K562 (cell line): ENCODE measurements around the gene BAK1. TPM values are rescaled to one million over a fixed set of nuclear protein-coding genes. Genes with fewer than 3 reads are reported as not detected.

Source experiments
- ATAC-seq: fragments of 200-7000 bp; cut with Tn5 transposase; 3 replicates; pipeline ENCODE4 v1.9.1; 2020; ENCODE audit warnings: moderate library complexity
- BruUV-seq: library from RNA; stranded (reverse); fragments of 400-500 nt; replicated peaks from 2 replicates; lab custom pipeline; 2021; lab: Mats Ljungman, UMichigan
- CTCF ChIA-PET: fragments of 300-600 bp; formaldehyde crosslinking; extraction: SDS; loops from one replicate; lab custom pipeline; 2021; ENCODE audit warnings: low intra/inter-chr PET ratio; lab: Yijun Ruan, JAX
- POLR2A ChIA-PET: fragments of 300-600, 350-650 bp; sonication (Branson Sonifier 250); formaldehyde crosslinking; extraction: SDS; loops from one replicate; lab custom pipeline; 2021; ENCODE audit warnings: antibody characterized with exemption, inconsistent platforms; lab: Yijun Ruan, JAX
- DNase-seq, 4 experiments: peaks; one replicate each; pipeline versions ENCODE4 v3.0.0 to v3.0.0-alpha.2; 2011 to 2018; ENCODE audit warnings: low spot score in 3 of 4, mixed read lengths in 3 of 4; ENCODE audit errors: extremely low read depth in 1 of 4
- FAIRE-seq: peaks from 2 replicates; lab custom pipeline; 2011; peaks lifted over from hg19 to GRCh38; lab: Jason Lieb, UNC
- H2AFZ ChIP-seq: 2 replicates; pipeline ENCODE4 v1.6.0; 2011; ENCODE audit warnings: low read depth, low read length, control low read depth, inconsistent platforms
- H3K27ac ChIP-seq: fragments of 200-600 bp; 3 replicates; pipeline ENCODE4 v1.8.0; 2011; ENCODE audit warnings: low read depth, mild to moderate bottlenecking, control low read depth, inconsistent platforms, low read length, moderate library complexity, mixed read lengths; ENCODE audit errors: extremely low read depth
- H3K27me3 ChIP-seq, 2 experiments: fragments of 300-600 bp in 1 of 2; 2 replicates in 1 of 2; 3 replicates in 1 of 2; pipeline versions ENCODE4 v1.6.0 to v1.8.0; 2011; ENCODE audit warnings: inconsistent platforms in 2 of 2, low read length in 2 of 2, mild to moderate bottlenecking in 1 of 2, mixed read lengths in 1 of 2, moderate library complexity in 1 of 2; ENCODE audit not compliant: control insufficient read depth in 2 of 2, insufficient read depth in 2 of 2
- H3K36me3 ChIP-seq: fragments of 300-600 bp; 3 replicates; pipeline ENCODE4 v1.8.0; 2011; ENCODE audit warnings: mild to moderate bottlenecking, low read length, inconsistent platforms; ENCODE audit not compliant: control insufficient read depth, insufficient read depth
- H3K4me1 ChIP-seq, 2 experiments: fragments of 200-600 bp in 1 of 2; replicated peaks in 1 of 2; 2 replicates in 1 of 2; 3 replicates in 1 of 2; pipeline versions ENCODE4 v1.5.1 to v1.8.0; 2011; ENCODE audit warnings: inconsistent platforms in 2 of 2, low read length in 2 of 2, mild to moderate bottlenecking in 1 of 2, mixed read lengths in 1 of 2, moderate library complexity in 1 of 2; ENCODE audit not compliant: control insufficient read depth in 2 of 2, insufficient read depth in 2 of 2
- H3K4me2 ChIP-seq: 2 replicates; pipeline ENCODE4 v1.6.1; 2011; ENCODE audit warnings: low read length, control low read depth, inconsistent platforms, mixed read lengths; ENCODE audit not compliant: insufficient read depth
- H3K4me3 ChIP-seq: fragments of 200-600 bp; sonication (generic), shearing (Covaris generic); 2 replicates; pipeline ENCODE4 v1.5.1; 2016; ENCODE audit warnings: control low read depth, inconsistent platforms
- H3K79me2 ChIP-seq: fragments of 200-600 bp; 3 replicates; pipeline ENCODE4 v1.8.0; 2011; ENCODE audit warnings: low read length, inconsistent platforms; ENCODE audit not compliant: control insufficient read depth, insufficient read depth
- H3K9ac ChIP-seq, 2 experiments: 2 replicates each; pipeline versions ENCODE4 v1.6.0 to v1.6.1; 2011; ENCODE audit warnings: low read depth in 2 of 2, low read length in 2 of 2, control low read depth in 1 of 2, inconsistent platforms in 1 of 2, mild to moderate bottlenecking in 1 of 2, mixed read lengths in 1 of 2; ENCODE audit not compliant: insufficient read depth in 1 of 2
- H3K9me1 ChIP-seq: one replicate; pipeline ENCODE4 v1.6.0; 2011; ENCODE audit warnings: inconsistent platforms, mild to moderate bottlenecking, low read length, moderate library complexity; ENCODE audit not compliant: control insufficient read depth, insufficient read depth
- H3K9me3 ChIP-seq: replicated peaks from 2 replicates; pipeline ENCODE4 v1.5.1; 2011; ENCODE audit warnings: low read depth, low read length, inconsistent platforms; ENCODE audit not compliant: control insufficient read depth, insufficient read depth
- H4K20me1 ChIP-seq: replicated peaks from 2 replicates; pipeline ENCODE4 v1.6.1; 2011; ENCODE audit warnings: low read length, inconsistent platforms, mixed read lengths; ENCODE audit not compliant: control insufficient read depth, insufficient read depth
- ARID2 ChIP-seq: fragments of 450-650 bp; IDR thresholded peaks from 2 replicates; pipeline ENCODE4 v1.6.1; 2017; ENCODE audit warnings: antibody characterized with exemption, mild to moderate bottlenecking
- CBX2 ChIP-seq: fragments of 200-600 bp; sonication (generic); IDR thresholded peaks from one replicate; pipeline ENCODE4 v1.6.1; 2012; ENCODE audit warnings: mild to moderate bottlenecking, low read length, inconsistent platforms; ENCODE audit not compliant: insufficient read depth, poor library complexity, severe bottlenecking
- DACH1 ChIP-seq: fragments of 450-650 bp; IDR thresholded peaks from 2 replicates; pipeline ENCODE4 v1.6.1; 2018; ENCODE audit not compliant: partially characterized antibody
- EHMT2 ChIP-seq: fragments of 450-650 bp; IDR thresholded peaks from 2 replicates; pipeline ENCODE4 v1.6.1; 2018; ENCODE audit warnings: antibody characterized with exemption
- ESRRA ChIP-seq: fragments of 450-650 bp; IDR thresholded peaks from 2 replicates; pipeline ENCODE4 v1.6.1; 2014; ENCODE audit warnings: low read depth, mild to moderate bottlenecking, moderate library complexity, borderline replicate concordance
- FOXP1 ChIP-seq: sonication (generic); formaldehyde crosslinking; IDR thresholded peaks from 2 replicates; pipeline ENCODE4 v1.8.0; 2022; ENCODE audit warnings: mild to moderate bottlenecking, missing genetic modification reagents
- GTF2E2 ChIP-seq: fragments of 200-800 bp; sonication (Bioruptor generic); IDR thresholded peaks from 2 replicates; pipeline ENCODE4 v1.6.1; 2016; ENCODE audit warnings: missing genetic modification characterization, missing compliant biosample characterization
- IFI16 ChIP-seq: fragments of 250-450 bp; sonication (Bioruptor Pico); IDR thresholded peaks from 2 replicates; pipeline ENCODE4 v2.1.2; 2022; ENCODE audit warnings: mild to moderate bottlenecking, inconsistent platforms
- MED1 ChIP-seq: sonication (generic); formaldehyde crosslinking; IDR thresholded peaks from 2 replicates; pipeline ENCODE4 v1.8.1; 2023; ENCODE audit warnings: missing genetic modification reagents, borderline replicate concordance
- POLR2B ChIP-seq: fragments of 450-650 bp; IDR thresholded peaks from 2 replicates; pipeline ENCODE4 v1.6.1; 2018; ENCODE audit warnings: low read depth; ENCODE audit not compliant: partially characterized antibody
- ZNF740 ChIP-seq, 3 experiments: fragments of 200-800 bp in 1 of 3; sonication (Bioruptor generic) in 1 of 3; sonication (generic) in 1 of 3; formaldehyde crosslinking in 1 of 3; IDR thresholded peaks; 2 replicates each; pipeline versions ENCODE4 v1.6.1 to v1.8.0; 2016 to 2022; ENCODE audit warnings: mild to moderate bottlenecking in 2 of 3, missing compliant biosample characterization in 2 of 3, missing genetic modification characterization in 2 of 3, missing genetic modification reagents in 1 of 3
- ZSCAN29 ChIP-seq: fragments of 450-650 bp; IDR thresholded peaks from 2 replicates; pipeline ENCODE4 v1.6.1; 2017
- WGBS: fragments of 100-300 bp; shearing (Covaris generic); methylation state at CpG from one replicate; pipeline ENCODE4 v1.1.6; 2016; ENCODE audit warnings: low coverage, mixed read lengths; ENCODE audit not compliant: insufficient coverage; ENCODE audit errors: missing lambda C conversion rate; 5-methylcytosine and 5-hydroxymethylcytosine counted together
- in situ Hi-C: fragments of 300-500 bp; cut with MboI; formaldehyde crosslinking; loops from 4 replicates; pipeline ENCODE4 v1.15.0; 2018; ENCODE audit warnings: inconsistent platforms, mixed read lengths
- intact Hi-C: fragments of 100-400 bp; cut with micrococcal nuclease; formaldehyde crosslinking; loops from 2 replicates; pipeline ENCODE4 v1.14.2; 2022
- polyA plus RNA-seq, 8 experiments: library from polyadenylated mRNA; depleted of rRNA in 4 of 8; stranded (reverse) in 5 of 8; unstranded in 3 of 8; fragments of >200 nt; fragmentation: Nextera tagmentation in 2 of 8; fragmentation: Illumina TruSeq in 1 of 8; extraction: Ambion mirVana in 2 of 8; extraction: Trizol in 1 of 8; gene quantifications; 2 replicates each; pipeline versions ENCODE4 v1.2.1 to v1.2.3, GENCODE V29; 2011 to 2014; ENCODE audit warnings: inconsistent platforms in 1 of 8, missing spikeins in 1 of 8
- total RNA-seq, 7 experiments: library from RNA; depleted of rRNA in 6 of 7; stranded (reverse); fragments of >200 nt in 6 of 7; fragmentation: Illumina TruSeq in 2 of 7; extraction: Trizol in 2 of 7; gene quantifications; 2 replicates each; pipeline versions ENCODE4 v1.2.1 to v1.2.3, GENCODE V29; 2011 to 2021; ENCODE audit warnings: low replicate concordance in 1 of 7
- TF ChIP-seq, protein P1 (sequence below): sonication (generic); formaldehyde crosslinking; IDR thresholded peaks from 2 replicates; pipeline ENCODE4 v1.8.0; 2023; ENCODE audit warnings: mild to moderate bottlenecking, missing genetic modification reagents
- TF ChIP-seq, protein P2 (sequence below): sonication (generic); formaldehyde crosslinking; IDR thresholded peaks from 2 replicates; pipeline ENCODE4 v1.8.0; 2023; ENCODE audit warnings: mild to moderate bottlenecking, missing genetic modification reagents
- TF ChIP-seq, protein P3 (sequence below): sonication (generic); formaldehyde crosslinking; IDR thresholded peaks from 2 replicates; pipeline ENCODE4 v1.8.1; 2022; ENCODE audit warnings: missing genetic modification reagents

The BAK1 gene
- total and polyA plus RNA-seq, 9 of the 15 experiments (the other 6 are each of a cell fraction or from before 2014, with no cell fraction given): 5.4 to 30.7 (median 18.9) TPM

DNA sequence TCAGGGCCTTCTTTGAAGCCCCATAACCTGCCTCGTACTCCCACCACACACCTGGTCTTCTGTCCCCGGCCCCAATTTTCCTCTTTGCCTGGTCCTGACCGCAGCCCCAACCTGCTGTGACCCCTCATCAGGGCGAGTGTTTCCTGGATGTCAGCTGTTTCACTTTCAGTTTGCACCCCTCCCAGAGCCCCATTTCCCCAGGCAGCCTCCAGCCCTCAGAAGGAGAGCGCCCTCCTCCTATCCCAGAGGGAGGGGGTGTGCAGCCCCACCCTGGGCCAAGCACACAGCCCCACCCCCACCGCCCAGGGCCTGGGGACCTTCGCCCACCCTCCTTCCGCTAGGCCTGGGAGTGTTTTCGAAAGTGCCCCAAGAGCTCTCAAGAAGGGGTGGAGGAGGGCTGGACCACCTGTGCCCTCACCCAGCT lies 1.5 kb downstream of the BAK1 start:
- Histone ChIP-seq H3K4me3 (peak overlapping the region; percentile 97), H3K27me3 (no peaks in the 10 kb centered on the region), H3K79me2 (peaks cover 28% of the 10 kb centered on the region), H3K9me3 (no peaks in the 10 kb centered on the region), H3K36me3 (peaks cover 46% of the 10 kb centered on the region; the same call in 2 of the 3 replicates), H3K4me1 (peaks cover 10 to 39% of the 10 kb centered on the region in 2 experiments; a peak in 4 of 5 replicates), H3K4me2 (peak overlapping the region; percentile 88), H4K20me1 (no peaks in the 10 kb centered on the region; the same call in 1 of the 2 replicates), H3K9ac (peak overlapping the region; percentile 84 to 99; a peak in 3 of 4 replicates), H2AFZ (no peak overlapping the region), H3K9me1 (peaks cover 3% of the 10 kb centered on the region), H3K27ac (peak overlapping the region; percentile 33; the same call in 2 of the 3 replicates)
- ATAC-seq: peak; percentile 15
- WGBS: 74% methylated on average over 8 of the region's 9 CpGs
- POLR2A ChIA-PET: interaction anchor here (0.8 to 1.0 kb wide), 3 partner anchors 10 to 133 kb away, joined by 3 to 4 read pairs (median 3); partner anchors contain the start of gene UQCC2
- intact Hi-C loops: loop anchor here (10.0 kb wide), 1 partner anchor 304 kb away; the partner anchor contains the start of genes B3GALT4, RPS18 and VPS52
- DNase-seq: peak; percentile 34 to 77 (median 66)
- no peak for FAIRE-seq
- CTCF ChIA-PET: no interaction called here
- in situ Hi-C loops: no loop called here
- no TSS peak for BruUV-seq
- TF ChIP-seq, protein P1, sequence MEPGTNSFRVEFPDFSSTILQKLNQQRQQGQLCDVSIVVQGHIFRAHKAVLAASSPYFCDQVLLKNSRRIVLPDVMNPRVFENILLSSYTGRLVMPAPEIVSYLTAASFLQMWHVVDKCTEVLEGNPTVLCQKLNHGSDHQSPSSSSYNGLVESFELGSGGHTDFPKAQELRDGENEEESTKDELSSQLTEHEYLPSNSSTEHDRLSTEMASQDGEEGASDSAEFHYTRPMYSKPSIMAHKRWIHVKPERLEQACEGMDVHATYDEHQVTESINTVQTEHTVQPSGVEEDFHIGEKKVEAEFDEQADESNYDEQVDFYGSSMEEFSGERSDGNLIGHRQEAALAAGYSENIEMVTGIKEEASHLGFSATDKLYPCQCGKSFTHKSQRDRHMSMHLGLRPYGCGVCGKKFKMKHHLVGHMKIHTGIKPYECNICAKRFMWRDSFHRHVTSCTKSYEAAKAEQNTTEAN (CRISPR knock-in tag): no peak
- TF ChIP-seq, protein P2, sequence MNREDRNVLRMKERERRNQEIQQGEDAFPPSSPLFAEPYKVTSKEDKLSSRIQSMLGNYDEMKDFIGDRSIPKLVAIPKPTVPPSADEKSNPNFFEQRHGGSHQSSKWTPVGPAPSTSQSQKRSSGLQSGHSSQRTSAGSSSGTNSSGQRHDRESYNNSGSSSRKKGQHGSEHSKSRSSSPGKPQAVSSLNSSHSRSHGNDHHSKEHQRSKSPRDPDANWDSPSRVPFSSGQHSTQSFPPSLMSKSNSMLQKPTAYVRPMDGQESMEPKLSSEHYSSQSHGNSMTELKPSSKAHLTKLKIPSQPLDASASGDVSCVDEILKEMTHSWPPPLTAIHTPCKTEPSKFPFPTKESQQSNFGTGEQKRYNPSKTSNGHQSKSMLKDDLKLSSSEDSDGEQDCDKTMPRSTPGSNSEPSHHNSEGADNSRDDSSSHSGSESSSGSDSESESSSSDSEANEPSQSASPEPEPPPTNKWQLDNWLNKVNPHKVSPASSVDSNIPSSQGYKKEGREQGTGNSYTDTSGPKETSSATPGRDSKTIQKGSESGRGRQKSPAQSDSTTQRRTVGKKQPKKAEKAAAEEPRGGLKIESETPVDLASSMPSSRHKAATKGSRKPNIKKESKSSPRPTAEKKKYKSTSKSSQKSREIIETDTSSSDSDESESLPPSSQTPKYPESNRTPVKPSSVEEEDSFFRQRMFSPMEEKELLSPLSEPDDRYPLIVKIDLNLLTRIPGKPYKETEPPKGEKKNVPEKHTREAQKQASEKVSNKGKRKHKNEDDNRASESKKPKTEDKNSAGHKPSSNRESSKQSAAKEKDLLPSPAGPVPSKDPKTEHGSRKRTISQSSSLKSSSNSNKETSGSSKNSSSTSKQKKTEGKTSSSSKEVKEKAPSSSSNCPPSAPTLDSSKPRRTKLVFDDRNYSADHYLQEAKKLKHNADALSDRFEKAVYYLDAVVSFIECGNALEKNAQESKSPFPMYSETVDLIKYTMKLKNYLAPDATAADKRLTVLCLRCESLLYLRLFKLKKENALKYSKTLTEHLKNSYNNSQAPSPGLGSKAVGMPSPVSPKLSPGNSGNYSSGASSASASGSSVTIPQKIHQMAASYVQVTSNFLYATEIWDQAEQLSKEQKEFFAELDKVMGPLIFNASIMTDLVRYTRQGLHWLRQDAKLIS (CRISPR knock-in tag): no peak
- TF ChIP-seq EHMT2 (no peak), ZSCAN29 (no peak), ESRRA (peak; percentile 1; the same call in 1 of the 2 replicates), DACH1 (peak; percentile 20), CBX2 (no peak), ARID2 (no peak), POLR2B (no peak), GTF2E2 (tag) (no peak), MED1 (CRISPR knock-in tag) (no peak), ZNF740 (CRISPR knock-in tag; IDR thresholded peaks at IDR 0.05) (no peak), ZNF740 (tag; IDR thresholded peaks at IDR 0.05) (peak in 1 of 2 experiments; percentile 30; a peak in 1 of 4 replicates), IFI16 (no peak), FOXP1 (CRISPR knock-in tag) (0 out of 2 replicates have a peak, but pooled peaks have one; percentile 41)
- TF ChIP-seq, protein P3, sequence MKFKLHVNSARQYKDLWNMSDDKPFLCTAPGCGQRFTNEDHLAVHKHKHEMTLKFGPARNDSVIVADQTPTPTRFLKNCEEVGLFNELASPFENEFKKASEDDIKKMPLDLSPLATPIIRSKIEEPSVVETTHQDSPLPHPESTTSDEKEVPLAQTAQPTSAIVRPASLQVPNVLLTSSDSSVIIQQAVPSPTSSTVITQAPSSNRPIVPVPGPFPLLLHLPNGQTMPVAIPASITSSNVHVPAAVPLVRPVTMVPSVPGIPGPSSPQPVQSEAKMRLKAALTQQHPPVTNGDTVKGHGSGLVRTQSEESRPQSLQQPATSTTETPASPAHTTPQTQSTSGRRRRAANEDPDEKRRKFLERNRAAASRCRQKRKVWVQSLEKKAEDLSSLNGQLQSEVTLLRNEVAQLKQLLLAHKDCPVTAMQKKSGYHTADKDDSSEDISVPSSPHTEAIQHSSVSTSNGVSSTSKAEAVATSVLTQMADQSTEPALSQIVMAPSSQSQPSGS: no peak
